Left renal cortex interstitium (tissue), 4 donors: ENCODE measurements around the gene ZNF716. TPM values are rescaled to one million over a fixed set of nuclear protein-coding genes. Genes with fewer than 3 reads are reported as not detected.
"Not testable (repeated sequence)": the region's sequence is repeated elsewhere in the genome, so short reads cannot be mapped to it uniquely, and the experiment has no call there.

Experiments used
- DNase-seq, 4 donors: peaks; one replicate each; pipeline ENCODE4 v3.0.0-alpha.2; 2013; ENCODE audit warnings: low read depth in 4 of 4, low spot score in 2 of 4, missing footprints in 1 of 4
- polyA plus RNA-seq, 4 donors: library from polyadenylated mRNA; unstranded; fragments of 120-200 nt; gene quantifications; one replicate each; pipeline ENCODE4 v1.2.1, GENCODE V29; 2013; ENCODE audit not compliant: insufficient read length in 4 of 4

The ZNF716 gene
- polyA plus RNA-seq, 4 donors, result 0.08 TPM; not detected in 2

GRCh38 chr7:57425969-57426628, 23.9 kb upstream of the ZNF716 start:
- DNase-seq, result no peak

GRCh38 chr7:57426629-57427003, 23.4 kb upstream of the ZNF716 start:
- DNase-seq, result no peak

DNA sequence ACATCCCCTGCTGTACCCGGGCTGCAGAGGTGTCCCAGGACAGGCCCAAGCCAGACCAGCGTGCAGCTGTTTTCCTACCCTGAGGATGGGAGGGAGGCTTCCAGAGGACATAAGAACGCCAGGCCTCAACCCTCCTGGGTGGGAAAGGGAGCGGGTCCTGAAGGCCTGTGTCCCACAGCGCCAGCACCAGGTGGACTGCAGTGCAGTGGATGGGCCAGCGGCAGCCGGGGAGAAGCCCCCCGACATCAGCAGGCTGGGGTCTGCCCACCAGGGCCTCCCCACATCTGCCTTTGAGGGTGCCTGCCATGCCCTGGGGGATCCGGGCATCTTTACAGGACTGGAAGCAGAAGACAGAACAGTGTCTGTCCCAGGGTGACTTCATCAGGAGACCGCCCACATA, 22.8 kb upstream of the ZNF716 start:
- no peak for DNase-seq

DNA sequence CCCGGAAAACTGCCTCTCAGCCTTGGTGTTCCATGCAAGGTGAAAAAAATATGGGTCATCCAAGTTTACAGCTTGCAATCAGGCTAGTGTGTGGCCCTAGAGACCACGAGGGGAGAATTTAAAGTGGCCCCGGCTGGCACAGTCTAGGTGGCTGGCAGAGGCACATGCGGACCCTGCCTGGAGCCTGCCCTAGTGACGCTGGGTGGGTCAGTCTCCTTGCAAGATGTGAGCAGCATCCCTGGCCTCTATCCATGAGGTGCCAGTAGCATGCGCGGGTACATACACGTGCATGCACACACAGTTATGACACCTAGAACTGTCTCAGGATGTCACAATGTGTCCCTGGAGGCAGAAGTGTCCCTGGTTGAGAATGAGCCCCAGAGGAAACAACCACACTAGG, 22.4 kb upstream of the ZNF716 start:
- DNase-seq, result no peak

- DNase-seq, result no peak
Measured at GRCh38 chr7:57432583-57432982, 17.4 kb upstream of the ZNF716 start.

DNA sequence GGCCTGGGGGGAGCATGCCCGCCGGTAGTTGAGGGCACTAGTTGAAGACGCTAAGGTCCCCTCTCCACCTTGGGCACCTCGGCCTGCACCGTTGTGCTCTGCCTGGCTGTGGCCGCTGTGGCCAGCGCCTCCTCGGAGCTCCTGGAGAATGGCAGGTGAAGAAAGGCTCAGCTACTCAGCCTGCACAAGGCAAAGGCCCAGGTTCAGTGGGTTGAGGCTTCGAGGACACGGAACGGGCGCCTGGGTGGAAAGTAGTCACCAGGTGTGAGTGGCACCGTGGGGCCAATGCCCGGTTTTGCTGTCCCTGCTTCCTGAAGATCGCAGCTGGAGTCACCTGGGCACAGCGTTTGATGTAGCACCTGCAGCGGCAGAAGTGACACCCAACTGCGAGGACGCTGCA, 12.4 kb upstream of the ZNF716 start:
- no peak for DNase-seq

DNA sequence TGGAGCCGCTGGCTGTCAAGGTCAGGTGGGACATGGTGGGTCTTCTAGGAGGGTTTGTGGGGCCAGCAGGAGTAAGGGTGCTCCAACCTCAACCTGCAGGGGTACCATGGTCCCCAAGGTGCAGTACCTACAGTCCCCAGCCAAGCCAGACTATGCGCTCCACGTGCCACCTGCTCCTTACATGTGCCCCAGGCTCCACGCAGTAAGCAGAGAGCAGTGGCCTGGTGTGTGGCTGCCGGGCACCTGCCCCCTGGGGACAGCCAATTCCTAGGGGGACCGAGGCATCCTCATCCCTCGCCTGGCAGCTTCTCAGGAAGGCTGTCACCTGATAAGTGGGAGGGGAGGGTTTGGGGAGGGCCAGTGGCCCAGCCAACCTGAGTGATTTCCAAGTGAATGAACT, 11.7 kb upstream of the ZNF716 start:
- no peak for DNase-seq

DNA sequence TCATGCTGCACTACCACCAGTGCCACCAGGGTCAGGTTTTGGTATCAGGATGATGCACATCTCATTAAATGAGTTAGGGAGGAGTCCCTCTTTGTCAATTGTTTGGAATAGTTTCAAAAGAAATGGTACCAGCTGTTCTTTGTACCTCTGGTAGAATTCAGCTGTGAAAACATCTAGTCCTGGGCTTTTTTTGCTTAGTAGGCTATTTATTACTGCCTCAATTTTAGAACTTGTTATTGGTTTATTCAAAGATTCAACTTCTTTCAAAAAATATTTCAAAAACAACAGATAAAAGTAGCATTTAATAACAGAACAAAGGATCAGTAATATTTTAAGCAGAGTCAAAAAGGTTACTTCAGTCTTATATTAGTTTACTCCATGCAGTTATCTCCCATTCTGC, 6.4 kb upstream of the ZNF716 start:
- no peak for DNase-seq

DNA sequence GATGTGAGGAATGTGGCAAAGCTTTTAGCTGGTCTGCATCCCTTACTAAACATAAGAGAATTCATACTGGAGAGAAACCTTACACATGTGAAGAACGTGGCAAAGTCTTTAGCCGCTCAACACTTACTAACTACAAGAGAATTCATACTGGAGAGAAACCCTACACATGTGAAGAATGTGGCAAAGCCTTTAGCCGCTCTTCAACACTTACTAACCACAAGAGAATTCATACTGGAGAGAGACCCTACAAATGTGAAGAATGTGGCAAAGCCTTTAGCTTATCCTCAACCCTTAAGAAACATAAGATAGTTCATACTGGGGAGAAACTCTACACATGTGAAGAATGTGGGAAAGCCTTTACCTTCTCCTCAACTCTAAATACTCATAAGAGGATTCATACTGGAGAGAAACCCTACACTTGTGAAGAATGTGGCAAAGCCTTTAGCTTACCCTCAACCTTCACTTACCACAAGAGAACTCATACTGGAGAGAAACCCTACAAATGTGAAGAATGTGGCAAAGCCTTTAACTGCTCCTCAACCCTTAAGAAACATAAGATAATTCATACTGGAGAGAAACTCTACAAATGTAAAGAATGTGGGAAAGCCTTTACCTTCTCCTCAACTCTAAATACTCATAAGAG, 19.3 kb downstream of the ZNF716 start:
- not testable (repeated sequence) for DNase-seq

DNA sequence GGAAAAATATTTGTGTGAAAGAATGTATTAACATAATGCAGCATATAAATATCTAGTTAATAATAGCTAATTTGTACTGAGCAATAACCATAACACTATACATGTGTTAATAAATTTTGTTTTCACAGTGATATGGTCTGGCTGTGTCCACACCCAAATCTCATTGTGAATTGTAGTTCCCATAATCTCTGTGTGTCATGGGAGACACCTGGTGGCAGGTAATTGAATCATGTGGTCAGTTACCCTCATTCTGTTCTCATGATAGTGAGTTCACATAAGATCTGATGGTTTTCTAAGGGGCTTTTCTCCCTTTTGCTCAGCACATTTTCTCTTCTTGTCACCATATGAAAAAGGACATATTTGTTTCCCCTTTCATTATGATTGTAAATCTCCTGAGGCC, 30.3 kb downstream of the ZNF716 start:
- DNase-seq, result not testable (repeated sequence)

DNA sequence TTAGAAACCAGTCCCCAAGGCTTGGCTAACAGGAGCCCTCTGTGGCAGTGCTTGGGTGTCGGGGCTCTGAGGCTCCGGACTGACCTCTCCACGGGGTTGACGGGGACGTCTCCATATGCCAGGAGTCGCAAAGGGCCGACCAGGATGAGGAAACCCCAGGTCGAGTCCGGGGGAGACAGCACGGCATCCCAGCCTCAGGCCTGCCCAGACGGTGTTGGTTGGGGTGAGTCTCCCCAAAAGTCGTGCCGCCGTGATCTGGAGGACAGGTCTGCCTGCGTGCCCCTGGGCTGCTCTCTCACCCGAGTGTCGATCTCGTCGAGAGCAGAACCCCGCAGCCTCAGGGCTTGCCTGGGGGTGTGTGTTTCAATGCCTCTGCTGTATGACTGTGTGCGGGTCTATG, 35.0 kb downstream of the ZNF716 start:
- not testable (repeated sequence) for DNase-seq

DNA sequence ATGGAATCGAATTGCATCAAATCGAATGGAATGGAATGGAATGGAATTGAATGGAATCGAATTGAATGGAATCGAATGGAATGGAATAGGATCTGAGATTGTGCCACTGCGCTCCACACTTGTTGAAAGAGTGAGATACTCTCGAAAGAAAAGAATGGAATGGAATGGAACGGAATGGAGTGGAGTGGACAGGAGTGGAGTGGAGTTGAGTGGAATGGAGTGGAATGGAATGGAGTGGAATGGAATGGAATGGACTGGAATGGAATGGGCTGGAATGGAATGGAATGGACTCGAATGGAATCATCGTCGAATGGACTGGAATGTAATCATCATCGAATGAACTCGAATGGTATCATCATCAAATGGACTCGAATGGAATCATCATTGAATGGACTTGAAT, 38.0 kb downstream of the ZNF716 start:
- DNase-seq, result no peak

DNA sequence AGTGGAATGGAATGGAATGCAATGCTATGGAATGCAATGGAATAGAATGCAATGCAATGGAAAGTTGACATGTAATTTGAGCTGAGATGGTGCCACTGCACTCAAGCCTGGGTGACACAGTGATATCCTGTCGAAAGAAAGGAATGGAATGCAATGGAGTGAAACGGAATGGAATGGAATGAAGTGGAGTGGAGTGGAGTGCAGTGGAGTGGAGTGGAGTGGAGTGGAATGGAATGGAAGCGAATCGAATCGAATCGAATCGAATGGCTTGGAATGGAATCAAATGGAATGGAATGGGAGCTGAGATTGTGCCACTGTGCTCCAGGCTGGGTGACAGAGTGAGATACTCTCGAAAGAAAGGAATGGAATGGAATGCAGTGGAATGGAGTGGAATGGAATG, 45.1 kb downstream of the ZNF716 start:
- DNase-seq, result not testable (repeated sequence)

- DNase-seq, result no peak
Measured at GRCh38 chr7:57496395-57496794, 46.4 kb downstream of the ZNF716 start.

DNA sequence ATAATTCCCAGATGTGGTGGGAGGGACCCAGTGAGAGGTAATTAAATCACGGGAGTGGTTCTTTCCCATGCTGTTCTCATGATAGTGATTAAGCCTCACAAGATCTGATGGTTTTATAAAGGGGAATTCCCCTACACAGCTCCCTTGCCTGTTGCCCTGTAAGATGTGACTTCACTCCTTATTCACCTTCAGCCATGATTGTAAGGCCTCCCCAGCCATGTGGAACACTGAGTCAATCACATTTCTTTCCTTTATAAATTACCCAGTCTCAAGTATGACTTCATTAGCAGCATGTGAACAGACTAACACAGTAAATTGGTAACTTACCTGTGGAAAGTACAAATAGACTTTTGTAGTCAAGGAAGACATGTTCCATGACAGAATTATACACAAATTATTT, 55.2 kb downstream of the ZNF716 start:
- DNase-seq, result no peak
